ENCODE results near the gene KRTAP10-1.

The KRTAP10-1 gene

GRCh38 chr21:44527156-44527982 is 12.6 kb downstream of the KRTAP10-1 start:
- DNase-seq (ENCODE audit: low read depth), result no peak

- no peak for DNase-seq (ENCODE audit: low read depth)
Measured at GRCh38 chr21:44526096-44526997, 13.6 kb downstream of the KRTAP10-1 start.

GRCh38 chr21:44525391-44526095 is 14.5 kb downstream of the KRTAP10-1 start:
- no peak for DNase-seq (ENCODE audit: low read depth)

GRCh38 chr21:44524414-44525371 is 15.3 kb downstream of the KRTAP10-1 start:
- DNase-seq (ENCODE audit: low read depth), result no peak

- DNase-seq (ENCODE audit: low read depth), result no peak
Measured at GRCh38 chr21:44523567-44524413, 16.2 kb downstream of the KRTAP10-1 start.

GRCh38 chr21:44522753-44523204 is 17.2 kb downstream of the KRTAP10-1 start:
- no peak for DNase-seq (ENCODE audit: low read depth)

- DNase-seq (ENCODE audit: low read depth), result no peak
Measured at GRCh38 chr21:44521928-44522752, 17.9 kb downstream of the KRTAP10-1 start.

- no peak for DNase-seq (ENCODE audit: low read depth)
Measured at GRCh38 chr21:44521301-44521927, 18.6 kb downstream of the KRTAP10-1 start.

- no peak for DNase-seq (ENCODE audit: low read depth)
Measured at GRCh38 chr21:44520326-44521300, 19.4 kb downstream of the KRTAP10-1 start.

- no peak for DNase-seq (ENCODE audit: low read depth)
Measured at GRCh38 chr21:44519346-44520325, 20.4 kb downstream of the KRTAP10-1 start.

GRCh38 chr21:44518686-44519085 is 21.3 kb downstream of the KRTAP10-1 start:
- DNase-seq (ENCODE audit: low read depth), result no peak

GRCh38 chr21:44517175-44517899 is 22.7 kb downstream of the KRTAP10-1 start:
- no peak for DNase-seq (ENCODE audit: low read depth)

- no peak for DNase-seq (ENCODE audit: low read depth)
Measured at GRCh38 chr21:44516828-44517174, 23.2 kb downstream of the KRTAP10-1 start.

- DNase-seq (ENCODE audit: low read depth), result no peak
Measured at GRCh38 chr21:44516342-44516741, 23.7 kb downstream of the KRTAP10-1 start.

GRCh38 chr21:44515359-44516165 is 24.4 kb downstream of the KRTAP10-1 start:
- no peak for DNase-seq (ENCODE audit: low read depth)

All from T-helper 22 cell (primary cell).